H9 (cell line): ENCODE measurements around the gene ZNF821. TPM values are rescaled to one million over a fixed set of nuclear protein-coding genes. Genes with fewer than 3 reads are reported as not detected.

ENCODE experiments used
- DNase-seq: peaks from one replicate; pipeline ENCODE4 v3.0.0-alpha.2; 2017
- H2AFZ ChIP-seq: one replicate; pipeline ENCODE4 v1.6.1; 2013; ENCODE audit warnings: mild to moderate bottlenecking, low read length, control low read depth, moderate library complexity
- H2AK5ac ChIP-seq: 2 replicates; pipeline ENCODE4 v1.6.1; 2013; ENCODE audit warnings: low read length, control low read depth, mixed read lengths; ENCODE audit not compliant: insufficient read length
- H2BK120ac ChIP-seq: one replicate; pipeline ENCODE4 v1.6.1; 2013; ENCODE audit warnings: low read depth, mild to moderate bottlenecking, low read length, control low read depth, inconsistent platforms; ENCODE audit not compliant: poor library complexity, severe bottlenecking
- H2BK12ac ChIP-seq: 2 replicates; pipeline ENCODE4 v1.6.1; 2013; ENCODE audit warnings: low read length, control low read depth, mixed read lengths, low read depth; ENCODE audit not compliant: insufficient read length
- H2BK15ac ChIP-seq: 2 replicates; pipeline ENCODE4 v1.6.1; 2013; ENCODE audit warnings: low read depth, low read length, control low read depth
- H2BK20ac ChIP-seq: one replicate; pipeline ENCODE4 v1.6.1; 2013; ENCODE audit warnings: low read depth, mild to moderate bottlenecking, low read length, control low read depth, inconsistent platforms; ENCODE audit not compliant: poor library complexity, severe bottlenecking
- H2BK5ac ChIP-seq: 2 replicates; pipeline ENCODE4 v1.6.1; 2013; ENCODE audit warnings: low read length, control low read depth, mixed read lengths; ENCODE audit not compliant: insufficient read length
- H3K14ac ChIP-seq: 2 replicates; pipeline ENCODE4 v1.6.1; 2013; ENCODE audit warnings: low read length, control low read depth; ENCODE audit not compliant: insufficient read depth
- H3K18ac ChIP-seq: 2 replicates; pipeline ENCODE4 v1.6.1; 2013; ENCODE audit warnings: low read depth, mild to moderate bottlenecking, mixed read lengths, low read length, control low read depth; ENCODE audit not compliant: insufficient read length
- H3K23ac ChIP-seq: 2 replicates; pipeline ENCODE4 v1.6.1; 2013; ENCODE audit warnings: low read length, control low read depth, mixed read lengths, low read depth; ENCODE audit not compliant: insufficient read length
- H3K23me2 ChIP-seq: 2 replicates; pipeline ENCODE4 v1.6.1; 2013; ENCODE audit warnings: low read depth, mild to moderate bottlenecking, mixed read lengths, low read length, control low read depth; ENCODE audit not compliant: insufficient read length, poor library complexity, severe bottlenecking
- H3K27ac ChIP-seq: 2 replicates; pipeline ENCODE4 v1.5.1; 2013; ENCODE audit warnings: low read length, control low read depth, mixed read lengths, low read depth; ENCODE audit not compliant: insufficient read length
- H3K27me3 ChIP-seq: 2 replicates; pipeline ENCODE4 v1.6.1; 2013; ENCODE audit warnings: low read length, control low read depth, inconsistent platforms; ENCODE audit not compliant: insufficient read depth
- H3K4ac ChIP-seq: 2 replicates; pipeline ENCODE4 v1.6.1; 2013; ENCODE audit warnings: low read depth, mild to moderate bottlenecking, control low read depth, inconsistent platforms, low read length, moderate library complexity
- H3K4me1 ChIP-seq: 2 replicates; pipeline ENCODE4 v1.6.1; 2013; ENCODE audit warnings: low read length, control low read depth, inconsistent platforms; ENCODE audit not compliant: insufficient read depth
- H3K4me2 ChIP-seq: 2 replicates; pipeline ENCODE4 v1.6.1; 2013; ENCODE audit warnings: low read length, control low read depth, mixed read lengths; ENCODE audit not compliant: insufficient read length, insufficient read depth
- H3K56ac ChIP-seq: 2 replicates; pipeline ENCODE4 v1.6.1; 2013; ENCODE audit warnings: low read depth, mild to moderate bottlenecking, mixed read lengths, low read length, control low read depth; ENCODE audit not compliant: insufficient read length
- H3K79me1 ChIP-seq: 2 replicates; pipeline ENCODE4 v1.6.1; 2013; ENCODE audit warnings: low read depth, mild to moderate bottlenecking, moderate library complexity, low read length, control low read depth, inconsistent platforms; ENCODE audit not compliant: insufficient read depth, poor library complexity, severe bottlenecking
- H3K79me2 ChIP-seq: 2 replicates; pipeline ENCODE4 v1.6.1; 2013; ENCODE audit warnings: low read length, control low read depth, inconsistent platforms; ENCODE audit not compliant: insufficient read depth
- H3K9ac ChIP-seq: 2 replicates; pipeline ENCODE4 v1.6.1; 2013; ENCODE audit warnings: low read length, control low read depth, mixed read lengths; ENCODE audit not compliant: insufficient read length; ENCODE audit errors: extremely low read depth
- H3K9me3 ChIP-seq: one replicate; pipeline ENCODE4 v1.6.1; 2013; ENCODE audit warnings: low read depth, low read length, inconsistent platforms; ENCODE audit not compliant: control insufficient read depth
- H3T11ph ChIP-seq: one replicate; pipeline ENCODE4 v1.6.1; 2013; ENCODE audit warnings: mild to moderate bottlenecking, low read length, control low read depth, inconsistent platforms
- H4K20me1 ChIP-seq: one replicate; pipeline ENCODE4 v1.6.1; 2013; ENCODE audit not compliant: control insufficient read depth, insufficient read length, insufficient read depth
- H4K5ac ChIP-seq: 2 replicates; pipeline ENCODE4 v1.6.1; 2013; ENCODE audit warnings: low read depth, mild to moderate bottlenecking, mixed read lengths, low read length, control low read depth; ENCODE audit not compliant: insufficient read length
- H4K8ac ChIP-seq: replicated peaks from 2 replicates; pipeline ENCODE4 v1.6.1; 2013; ENCODE audit warnings: low read length, control low read depth, mixed read lengths, low read depth; ENCODE audit not compliant: insufficient read length
- H4K91ac ChIP-seq: 2 replicates; pipeline ENCODE4 v1.6.1; 2013; ENCODE audit warnings: low read depth, mild to moderate bottlenecking, moderate library complexity, mixed read lengths, low read length, control low read depth; ENCODE audit not compliant: insufficient read length
- H3K27ac Mint-ChIP-seq, 3 experiments: 2 replicates in 2 of 3; 3 replicates in 1 of 3; pipeline ENCODE4 v1.8.0; 2020 to 2021; ENCODE audit warnings: mixed read lengths in 3 of 3, mild to moderate bottlenecking in 1 of 3, moderate library complexity in 1 of 3
- H3K27me3 Mint-ChIP-seq: 2 replicates; pipeline ENCODE4 v1.8.0; 2021; ENCODE audit warnings: low read depth, mild to moderate bottlenecking, moderate library complexity, mixed read lengths
- H3K36me3 Mint-ChIP-seq, 3 experiments: 2 replicates in 2 of 3; 3 replicates in 1 of 3; pipeline ENCODE4 v1.8.0; 2020 to 2021; ENCODE audit warnings: low read depth in 3 of 3, mixed read lengths in 3 of 3; ENCODE audit not compliant: insufficient read depth in 1 of 3
- H3K4me1 Mint-ChIP-seq, 2 experiments: 2 replicates each; pipeline ENCODE4 v1.8.0; 2020; ENCODE audit warnings: mixed read lengths in 2 of 2
- H3K4me3 Mint-ChIP-seq, 2 experiments: 2 replicates in 1 of 2; 3 replicates in 1 of 2; pipeline ENCODE4 v1.8.0; 2020 to 2021; ENCODE audit warnings: mild to moderate bottlenecking in 2 of 2, mixed read lengths in 2 of 2, moderate library complexity in 1 of 2
- H3K9me3 Mint-ChIP-seq, 2 experiments: 2 replicates in 1 of 2; 3 replicates in 1 of 2; pipeline ENCODE4 v1.8.0; 2020; ENCODE audit warnings: mild to moderate bottlenecking in 2 of 2, mixed read lengths in 2 of 2, moderate library complexity in 1 of 2
- CTCF ChIP-seq: fragments of 200-600 bp; sonication (generic); conservative IDR thresholded peaks from 3 replicates; pipeline ENCODE4 v1.8.0; 2021; ENCODE audit warnings: antibody characterized with exemption, mild to moderate bottlenecking
- WGBS: extraction: QIAGEN DNeasy Blood & Tissue Kit; methylation state at CpG from one replicate; pipeline ENCODE4 v1.1.7; 2013; ENCODE audit warnings: missing lambda C conversion rate, low lambda C conversion rate, mixed read lengths; ENCODE audit not compliant: insufficient read length; ENCODE audit errors: extremely low coverage; 5-methylcytosine and 5-hydroxymethylcytosine counted together
- total RNA-seq: library from RNA; stranded (reverse); gene quantifications from 2 replicates; pipeline ENCODE4 v1.2.1, GENCODE V29; 2021

Gene ZNF821
- total RNA-seq, 1 experiment from 2014 or later: 12.5 TPM

- H3K14ac ChIP-seq: no peak overlapping the region
- H3K9me3 ChIP-seq: no peaks in the 10 kb centered on the region
- Mint-ChIP-seq H3K4me3 (no peak overlapping the region), H3K27me3 (no peaks in the 10 kb centered on the region), H3K36me3 (peaks cover 55 to 91% (median 80%) of the 10 kb centered on the region in 3 experiments), H3K4me1 (peaks cover 6 to 9% of the 10 kb centered on the region in 2 experiments), H3K9me3 (no peaks in the 10 kb centered on the region), H3K27ac (peak overlapping the region; percentile 7 to 18 (median 16); a peak in 3 of 7 replicates)
- H3K4me2 ChIP-seq: no peak overlapping the region
- no peaks in the 10 kb centered on the region for H3K23me2 ChIP-seq
- no peak overlapping the region for H4K8ac ChIP-seq
- H2AK5ac ChIP-seq: no peak overlapping the region
- no peak overlapping the region for H3K4ac ChIP-seq
- no peak overlapping the region for H2BK12ac ChIP-seq
- H2BK120ac ChIP-seq: no peak overlapping the region
- WGBS: no CpG with 5 or more reads among the region's 11 CpGs
- no peak overlapping the region for H3K9ac ChIP-seq
- no peak for DNase-seq
- no peak overlapping the region for H3K23ac ChIP-seq
- H3T11ph ChIP-seq: no peak overlapping the region
- H4K5ac ChIP-seq: no peak overlapping the region
- H3K56ac ChIP-seq: no peak overlapping the region
- no peak overlapping the region for H2BK5ac ChIP-seq
- no peak overlapping the region for H2BK20ac ChIP-seq
- no peaks in the 10 kb centered on the region for H3K4me1 ChIP-seq
- H3K79me2 ChIP-seq: peaks cover 30% of the 10 kb centered on the region
- no peaks in the 10 kb centered on the region for H3K27me3 ChIP-seq
- H3K27ac ChIP-seq: no peak overlapping the region
- H4K20me1 ChIP-seq: no peaks in the 10 kb centered on the region
- no peak overlapping the region for H2BK15ac ChIP-seq
- H4K91ac ChIP-seq: no peak overlapping the region
- peaks cover 12% of the 10 kb centered on the region for H3K79me1 ChIP-seq
- no peak overlapping the region for H3K18ac ChIP-seq
- no peak overlapping the region for H2AFZ ChIP-seq
- no peak for TF ChIP-seq CTCF
Observed at GRCh38 chr16:71916397-71916920, 32.5 kb upstream of the ZNF821 start.
